Endometrial microvascular endothelial cells (primary cell): ENCODE results near the gene CERS4. TPM values are rescaled to one million over a fixed set of nuclear protein-coding genes. Genes with fewer than 3 reads are reported as not detected.
"Not testable (repeated sequence)": the region's sequence is repeated elsewhere in the genome, so short reads cannot be mapped to it uniquely, and the experiment has no call there.

Source experiments
- in situ Hi-C: cut with HindIII; loops from 2 replicates; pipeline ENCODE4 v1.10.0; 2017; ENCODE audit warnings: low sequenced_read_pairs, low pct_unique_long_range_greater_than_20kb; ENCODE audit errors: inconsistent ontology term
- total RNA-seq: library from RNA; depleted of rRNA; stranded (reverse); fragments of >200 nt; gene quantifications from one replicate; pipeline ENCODE4 v1.2.3, GENCODE V29; 2015; ENCODE audit errors: inconsistent ontology term

CERS4 gene
- total RNA-seq, 1 donor from 2014 or later, result 5.7 TPM

DNA sequence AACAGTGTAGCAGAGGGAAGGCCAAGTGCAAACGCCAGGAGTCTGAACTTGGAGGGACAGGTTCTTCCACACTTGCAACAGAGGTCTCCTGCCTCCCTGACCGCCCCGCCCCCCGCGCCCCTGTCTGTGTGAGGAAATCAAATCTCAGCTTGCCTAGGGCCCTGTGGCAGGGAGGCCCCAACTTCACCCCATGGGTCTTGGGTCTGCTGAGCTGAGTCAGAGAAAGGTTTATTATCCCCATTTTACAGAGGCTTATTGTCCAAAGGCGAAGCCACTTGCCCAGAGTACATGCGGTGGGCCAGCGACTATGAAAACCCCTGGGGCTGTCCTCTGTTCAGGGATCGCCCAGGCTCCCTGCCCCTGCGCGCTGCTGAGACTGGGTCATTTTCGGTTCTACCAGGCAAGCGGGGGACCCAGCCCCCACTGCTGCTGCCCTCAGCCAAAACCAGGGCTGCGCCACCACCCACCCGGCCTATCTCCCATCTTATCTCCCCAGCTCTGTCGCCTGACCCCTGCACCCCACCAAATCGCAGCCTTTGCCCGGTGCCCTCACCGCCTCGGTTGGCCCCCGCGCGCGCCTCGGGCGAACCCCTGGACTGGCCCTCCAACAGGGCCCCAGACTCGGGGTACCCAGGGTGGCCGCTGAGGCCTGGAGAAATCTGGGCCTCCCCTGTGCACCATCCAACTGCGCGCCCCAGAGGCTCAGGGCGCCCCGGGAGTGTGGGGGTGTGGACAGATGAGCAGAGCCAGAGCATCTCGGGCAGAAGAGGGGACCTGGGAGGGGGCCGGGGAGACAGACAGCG is 850 bp upstream of the CERS4 start:
- in situ Hi-C loops, result no loop called here

DNA sequence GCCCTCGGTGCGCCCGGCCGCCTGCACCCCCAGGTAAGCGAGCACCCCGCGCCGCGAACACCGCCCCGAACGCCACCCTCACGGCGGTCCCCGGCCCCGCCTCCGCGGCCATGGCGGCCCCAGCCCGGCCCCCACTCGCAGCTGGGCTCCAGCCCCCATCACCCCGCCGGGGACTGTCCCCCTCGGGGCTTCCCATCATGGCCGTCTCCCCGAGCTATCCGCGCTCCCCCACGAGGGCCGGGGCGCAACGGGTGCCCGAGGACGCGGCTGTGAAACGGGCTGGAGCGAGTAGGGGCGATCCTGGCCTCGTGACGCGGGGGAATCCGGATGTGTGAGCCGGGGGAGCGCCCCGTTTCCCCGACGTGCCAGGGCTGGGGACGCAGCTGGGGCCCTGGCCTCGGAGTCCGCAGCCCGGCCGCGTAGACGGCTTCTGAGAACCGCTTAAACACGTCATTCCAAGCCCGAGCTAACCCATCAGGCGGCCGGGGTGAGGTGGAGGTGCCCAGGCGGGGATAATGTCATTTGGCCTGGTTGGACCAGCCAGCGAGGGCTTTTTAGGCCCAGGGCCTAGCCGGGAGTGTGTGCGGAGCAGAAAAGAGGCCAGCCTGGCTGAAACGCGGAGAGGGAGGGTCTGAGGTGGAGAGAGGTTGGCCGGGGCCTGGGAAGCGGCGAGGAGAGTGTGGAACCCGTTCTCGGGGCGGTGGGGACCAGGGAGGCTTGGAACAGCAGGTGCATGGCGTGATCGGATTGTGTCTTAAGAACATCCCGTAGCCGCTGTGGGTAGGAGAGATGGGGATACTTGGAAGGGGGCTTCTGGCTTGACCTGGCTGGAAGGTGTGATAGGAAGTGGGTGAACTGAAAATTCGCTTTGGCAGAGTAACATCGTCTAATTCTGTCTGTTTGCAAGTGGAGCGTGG is 550 bp downstream of the CERS4 start:
- in situ Hi-C loops, result no loop called here

- in situ Hi-C loops, result no loop called here
These were observed 1.4 kb downstream of the CERS4 start for GRCh38 chr19:8210421-8211101.

DNA sequence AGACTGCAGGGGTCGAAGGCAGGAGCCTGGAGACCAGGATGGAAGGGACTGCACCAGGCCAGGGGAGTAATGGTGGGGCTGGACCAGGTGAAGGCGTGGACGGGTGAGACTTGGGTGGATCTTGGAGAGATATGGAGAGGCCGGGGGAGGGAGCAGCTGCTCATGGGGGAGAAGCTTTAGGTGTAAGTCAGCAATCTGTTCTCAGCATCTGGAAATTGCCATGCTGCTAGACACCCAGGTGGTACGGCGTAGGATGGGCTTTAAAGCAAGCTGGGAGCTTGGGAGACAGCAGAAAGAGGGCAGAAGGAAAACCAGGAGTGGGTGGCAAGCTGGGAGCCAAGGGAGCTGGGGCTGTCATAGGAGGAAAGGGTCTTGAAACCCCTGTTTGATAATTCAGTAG is 3.0 kb downstream of the CERS4 start:
- in situ Hi-C loops, result no loop called here

- in situ Hi-C loops, result no loop called here
These were observed 3.7 kb downstream of the CERS4 start for GRCh38 chr19:8212916-8213315.

DNA sequence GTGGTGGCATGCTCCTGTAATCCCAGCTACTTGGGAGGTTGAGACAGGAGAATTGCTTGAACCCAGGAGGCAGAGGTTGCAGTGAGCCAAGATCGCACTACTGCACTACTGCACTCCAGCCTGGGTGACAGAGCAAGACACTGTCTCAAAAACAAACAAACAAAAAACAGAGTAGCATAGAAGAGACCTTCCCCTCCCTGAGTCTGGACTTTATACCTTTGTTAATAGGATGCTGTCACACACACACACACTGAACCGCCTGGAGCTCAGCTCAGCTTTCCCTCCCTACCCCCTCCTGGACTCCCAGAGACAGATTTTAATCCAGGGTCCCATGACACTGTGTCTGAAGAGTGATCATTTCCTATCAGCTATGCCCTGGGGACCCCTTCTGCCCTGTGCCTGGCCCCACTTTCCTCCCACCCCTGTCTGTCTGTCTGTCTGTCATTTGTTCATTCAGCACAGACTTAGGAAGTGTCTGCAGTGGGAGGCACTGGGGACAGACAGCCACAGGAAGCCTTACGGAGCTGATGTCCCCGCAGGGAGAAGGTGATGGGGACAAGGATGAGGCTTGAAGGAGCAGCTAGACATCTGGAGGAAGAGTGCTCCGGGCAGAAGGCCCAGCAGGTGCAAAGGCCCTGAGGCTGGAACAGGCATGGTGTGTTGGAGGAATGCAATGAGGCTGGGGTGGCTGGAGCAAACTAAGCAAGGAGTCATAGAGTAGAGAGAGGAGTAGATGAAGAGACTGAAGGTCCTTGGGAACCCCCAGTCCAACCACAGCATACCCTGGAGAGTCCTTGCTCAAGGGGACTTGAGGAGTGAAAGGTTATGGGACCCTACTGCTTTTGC is 4.9 kb downstream of the CERS4 start:
- in situ Hi-C loops, result no loop called here

GRCh38 chr19:8214802-8215201 is 5.6 kb downstream of the CERS4 start:
- in situ Hi-C loops, result no loop called here

DNA sequence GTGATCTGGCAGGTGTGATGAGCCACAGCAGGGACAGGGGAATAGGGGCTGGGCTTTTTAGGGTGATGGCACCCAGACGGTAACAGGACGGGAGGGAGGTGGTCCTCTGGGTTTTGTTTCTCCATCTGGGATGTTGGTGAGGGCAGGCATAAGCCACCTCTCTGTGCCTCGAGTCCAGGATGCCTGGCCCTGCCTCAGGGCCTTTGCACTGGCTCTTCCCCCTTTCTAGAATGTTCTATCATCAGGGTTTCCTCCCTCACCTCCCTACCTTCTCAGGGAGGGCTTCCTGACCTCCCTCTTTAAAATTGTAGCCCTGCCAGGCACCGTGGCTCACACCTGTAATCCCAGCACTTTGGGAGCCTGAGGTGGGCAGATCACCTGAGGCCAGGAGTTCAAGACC is 6.6 kb downstream of the CERS4 start:
- in situ Hi-C loops, result no loop called here

DNA sequence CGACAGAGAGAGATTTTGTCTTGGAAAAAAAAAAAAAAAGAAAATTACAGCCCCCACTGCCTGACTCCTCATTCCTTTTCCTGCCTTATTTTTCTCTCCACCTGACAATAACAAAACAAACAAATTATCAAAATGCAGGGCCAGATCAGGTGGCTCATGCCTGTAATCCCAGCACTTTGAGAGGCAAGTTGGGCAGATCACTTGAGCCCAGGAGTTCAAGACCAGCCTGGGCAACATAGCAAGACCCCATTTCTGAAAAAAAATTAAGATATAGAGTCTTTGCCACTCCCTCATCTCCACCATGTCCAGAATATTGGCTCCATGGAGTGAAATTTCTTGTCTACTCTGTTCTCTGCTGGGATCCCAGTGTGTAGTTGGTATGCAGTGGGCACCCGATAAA is 7.2 kb downstream of the CERS4 start:
- in situ Hi-C loops, result no loop called here

DNA sequence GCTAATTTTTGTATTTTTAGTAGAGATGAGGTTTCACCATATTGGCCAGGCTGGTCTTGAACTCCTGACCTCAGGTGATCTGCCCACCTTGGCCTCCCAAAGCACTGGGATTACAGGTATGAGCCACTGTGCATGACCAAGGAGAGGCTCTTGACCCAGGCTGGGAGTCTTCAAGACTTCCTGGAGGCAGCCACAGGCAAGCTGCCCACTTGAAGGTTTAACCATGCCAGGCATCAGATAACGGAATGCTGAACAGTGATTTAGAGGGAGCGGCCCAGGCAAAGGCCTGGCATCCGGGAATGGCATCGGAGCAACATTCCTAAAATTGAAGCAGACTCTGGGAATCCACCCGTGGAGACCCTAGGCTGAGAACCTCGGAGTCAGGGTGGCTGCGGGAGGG is 9.0 kb downstream of the CERS4 start:
- in situ Hi-C loops, result not testable (repeated sequence)

DNA sequence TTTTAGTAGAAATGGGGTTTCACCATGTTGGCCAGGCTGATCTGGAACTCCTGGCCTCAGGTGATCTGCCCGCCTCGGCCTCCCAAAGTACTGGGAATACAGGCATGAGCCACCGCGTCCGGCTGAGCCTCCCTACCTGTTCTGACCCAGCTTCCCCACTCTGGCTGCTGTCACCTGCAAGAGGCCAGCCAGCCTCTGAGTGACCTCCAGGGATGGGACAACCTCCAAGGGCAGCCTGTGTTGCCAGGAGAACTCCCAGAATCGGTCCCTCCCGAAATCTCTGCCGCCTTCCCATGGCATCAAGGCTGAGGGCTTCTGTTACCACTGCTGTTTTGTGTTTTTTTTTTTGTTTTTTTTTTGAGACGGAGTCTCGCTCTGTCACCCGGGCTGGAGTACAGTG is 11.3 kb downstream of the CERS4 start:
- in situ Hi-C loops, result no loop called here

DNA sequence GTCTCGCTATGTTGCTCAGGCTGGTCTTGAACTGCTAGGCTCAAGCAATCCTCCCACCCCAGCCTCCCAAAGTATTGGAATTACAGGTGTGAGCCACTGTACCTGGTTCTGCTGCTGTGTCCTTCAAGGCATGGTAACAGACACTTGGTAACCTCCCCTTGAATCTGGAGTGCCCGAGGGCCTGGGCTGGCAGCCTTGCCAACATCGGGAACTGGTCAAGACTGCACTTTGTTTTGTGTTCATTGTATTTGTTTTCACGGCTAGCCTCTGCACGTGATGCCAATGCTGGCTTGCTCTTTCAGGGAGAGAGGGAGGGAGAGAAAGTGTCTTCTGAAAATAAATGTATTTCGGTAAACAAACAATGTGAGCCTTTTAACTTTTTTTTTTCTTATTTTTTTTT is 12.0 kb downstream of the CERS4 start:
- in situ Hi-C loops, result no loop called here

DNA sequence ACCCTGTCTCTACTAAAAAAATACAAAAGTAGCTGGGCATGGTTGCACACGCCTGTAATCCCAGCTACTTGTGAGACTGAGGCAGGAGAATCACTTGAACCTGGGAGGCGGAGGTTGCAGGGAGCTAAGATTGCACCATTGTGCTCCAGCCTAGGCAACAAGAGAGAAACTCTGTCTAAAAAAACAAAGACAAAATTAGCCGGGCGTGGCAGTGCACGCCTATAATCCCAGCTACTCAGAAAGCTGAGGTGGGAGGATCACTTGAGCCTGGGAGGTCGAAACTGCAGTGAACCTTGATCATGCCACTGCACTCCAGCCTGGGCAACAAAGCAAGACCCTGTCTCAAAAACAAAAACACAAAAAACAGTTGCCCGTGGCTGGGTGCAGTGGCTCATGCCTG is 14.3 kb downstream of the CERS4 start:
- in situ Hi-C loops, result not testable (repeated sequence)

GRCh38 chr19:8224394-8225145 is 15.4 kb downstream of the CERS4 start:
- in situ Hi-C loops, result no loop called here

- in situ Hi-C loops, result no loop called here
These were observed 22.0 kb downstream of the CERS4 start for GRCh38 chr19:8231073-8231604.

DNA sequence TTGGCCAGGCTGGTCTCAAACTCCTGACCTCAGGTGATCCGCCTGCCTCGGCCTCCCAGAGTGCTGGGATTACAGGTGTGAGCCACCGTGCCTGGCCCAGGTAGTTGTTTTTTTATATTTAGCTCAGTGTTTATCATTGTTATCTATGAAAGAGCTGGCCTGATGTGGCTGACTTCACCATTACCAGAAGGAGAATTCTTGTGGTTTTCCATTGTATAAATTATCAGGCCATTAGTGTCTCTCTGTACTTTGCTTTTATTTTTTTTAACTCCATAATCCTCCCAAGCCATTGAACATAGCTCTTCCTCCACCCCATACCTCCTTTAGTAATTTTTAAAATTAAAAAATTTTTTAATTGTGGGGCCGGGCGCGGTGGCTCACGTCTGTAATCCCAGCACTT is 24.2 kb downstream of the CERS4 start:
- in situ Hi-C loops, result no loop called here

DNA sequence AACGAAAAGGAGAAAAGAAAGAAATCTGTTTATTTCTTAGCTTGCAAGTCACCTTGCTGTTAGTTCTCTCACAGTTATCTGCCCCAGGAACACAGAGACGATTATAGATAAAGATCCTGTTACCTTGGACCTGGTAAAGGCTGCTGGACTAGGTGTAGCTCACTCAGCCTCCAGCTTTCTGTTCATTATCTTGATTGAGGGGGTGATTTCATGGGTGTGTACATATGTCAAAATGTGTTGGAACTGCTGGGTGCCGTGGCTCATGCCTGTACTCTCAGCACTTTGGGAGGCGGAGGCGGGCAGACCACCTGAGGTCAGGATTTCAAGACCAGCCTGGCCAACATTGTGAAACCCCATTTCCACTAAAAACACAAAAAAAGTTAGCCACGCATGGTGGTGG is 27.9 kb downstream of the CERS4 start:
- in situ Hi-C loops, result no loop called here

- in situ Hi-C loops, result no loop called here
These were observed 29.1 kb downstream of the CERS4 start for GRCh38 chr19:8238251-8238650.
